Epithelial cell of prostate (primary cell): ENCODE results near the gene UBR1.
A peak's percentile ranks its signal among the peaks of the same experiment; 100 is the strongest.
"Not testable (repeated sequence)": the region's sequence is repeated elsewhere in the genome, so short reads cannot be mapped to it uniquely, and the experiment has no call there.

Experiments
- DNase-seq: peaks from one replicate; pipeline ENCODE4 v3.0.0-alpha.2; 2011; ENCODE audit warnings: low read depth, low spot score
- H3K27ac ChIP-seq: fragments of 450-650 bp; 2 replicates; pipeline ENCODE4 v1.5.1; 2017; ENCODE audit warnings: mild to moderate bottlenecking

Gene UBR1

DNA sequence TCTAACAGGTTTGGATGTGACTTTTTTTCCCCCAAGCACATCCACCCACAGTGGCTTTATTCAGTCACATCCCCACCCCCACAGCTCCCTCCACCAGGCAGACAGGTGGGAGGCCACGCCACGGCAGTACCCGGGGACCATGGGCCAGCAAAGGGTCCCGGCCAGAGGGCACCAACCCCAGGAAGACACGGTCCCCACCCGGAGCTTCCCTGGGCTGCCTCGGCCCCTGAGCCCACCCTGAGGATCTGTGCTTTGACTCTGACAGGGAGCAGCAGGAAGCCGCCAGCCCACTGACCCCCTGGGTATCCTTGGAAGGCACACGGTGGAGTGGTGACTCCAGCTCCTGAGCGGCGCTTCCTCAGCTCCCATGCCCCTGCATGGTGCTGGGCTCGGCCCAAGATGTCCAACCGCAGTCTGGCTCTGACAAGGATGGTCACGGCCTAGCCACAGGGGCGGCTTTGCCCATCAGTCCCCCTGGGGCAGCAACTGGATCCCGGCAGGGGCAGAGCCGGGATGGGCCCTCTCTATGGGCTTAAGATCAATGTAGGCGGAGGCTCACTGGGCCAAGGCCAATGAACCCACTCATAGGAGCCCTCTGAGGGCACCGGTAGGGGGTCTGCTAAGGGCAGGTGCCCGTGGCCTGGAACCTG lies 119.0 kb downstream of the UBR1 start:
- no peak overlapping the region for H3K27ac ChIP-seq
- no peak for DNase-seq

DNA sequence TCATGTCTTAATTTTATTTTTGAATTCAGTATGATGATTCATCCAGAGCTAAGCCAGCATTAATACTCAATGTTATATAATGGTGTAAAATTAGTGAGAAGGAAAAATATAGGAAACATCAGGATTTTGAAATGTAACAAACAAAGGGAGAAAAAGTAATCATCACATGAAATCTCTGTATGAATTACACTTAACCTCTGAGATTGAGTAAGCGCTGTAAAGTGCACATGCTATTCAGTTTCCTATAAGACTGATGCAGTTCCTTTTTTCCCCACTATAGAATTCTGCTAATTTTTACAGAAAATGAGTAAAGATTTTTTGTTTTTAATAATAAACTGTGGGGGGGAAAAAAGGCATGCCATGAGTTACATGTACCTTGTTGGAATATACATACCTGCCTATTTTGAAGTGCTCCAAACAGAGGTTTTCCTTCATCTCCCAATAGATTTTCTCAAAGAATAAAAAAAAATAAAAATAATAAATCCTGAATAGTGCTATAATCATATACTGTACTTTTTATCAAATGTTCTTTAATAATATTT lies 121.3 kb downstream of the UBR1 start:
- DNase-seq, result no peak
- no peak overlapping the region for H3K27ac ChIP-seq

DNA sequence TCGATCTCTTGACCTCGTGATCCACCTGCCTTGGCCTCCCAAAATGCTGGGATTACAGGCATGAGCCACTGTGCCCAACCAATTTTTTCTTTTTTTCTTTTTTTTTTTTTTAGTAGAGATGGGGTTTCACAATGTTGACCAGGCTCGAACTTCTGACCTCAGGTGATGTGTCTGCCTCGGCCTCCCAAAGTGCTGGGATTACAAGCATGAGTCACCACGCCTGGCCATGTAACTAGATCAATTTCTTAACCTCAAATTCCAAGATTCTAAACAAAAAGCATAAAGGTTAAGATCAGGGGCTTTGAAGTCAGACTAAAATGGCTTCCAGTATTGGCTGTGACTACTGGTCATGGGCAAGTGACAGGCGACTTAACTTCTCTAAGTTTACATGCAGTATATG lies 126.7 kb downstream of the UBR1 start:
- H3K27ac ChIP-seq, DNase-seq: not testable (repeated sequence)

DNA sequence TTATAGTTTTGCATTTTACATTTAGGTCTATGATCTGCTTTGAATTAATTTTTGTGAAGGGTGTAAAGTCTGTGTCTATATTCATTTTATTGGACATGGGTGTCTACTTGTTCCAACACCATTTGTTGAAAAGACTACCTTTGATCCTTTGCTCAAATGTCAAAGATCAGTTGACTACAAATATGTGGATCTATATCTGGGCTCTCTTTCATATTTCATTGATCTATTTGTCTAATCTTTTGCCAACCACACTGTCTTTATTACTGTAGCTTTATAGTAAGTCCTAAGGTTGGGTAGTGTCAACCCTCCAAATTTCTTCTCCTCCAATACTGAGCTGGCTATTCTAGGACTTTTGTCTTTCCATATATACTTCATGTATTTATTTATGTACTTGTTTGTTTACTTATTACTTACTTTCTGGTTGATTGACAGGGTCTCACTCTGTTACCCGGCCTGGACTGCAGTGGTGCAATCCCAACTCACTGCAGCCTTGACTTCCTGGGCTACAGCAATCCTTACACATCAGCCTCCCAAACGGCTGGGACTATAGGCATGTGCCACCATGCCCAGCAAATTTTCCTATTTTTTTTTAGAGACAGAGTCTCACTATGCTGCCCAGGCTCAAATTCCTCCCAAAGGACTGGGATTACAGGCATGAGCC lies 131.5 kb downstream of the UBR1 start:
- H3K27ac ChIP-seq, result no peak overlapping the region
- DNase-seq, result no peak

DNA sequence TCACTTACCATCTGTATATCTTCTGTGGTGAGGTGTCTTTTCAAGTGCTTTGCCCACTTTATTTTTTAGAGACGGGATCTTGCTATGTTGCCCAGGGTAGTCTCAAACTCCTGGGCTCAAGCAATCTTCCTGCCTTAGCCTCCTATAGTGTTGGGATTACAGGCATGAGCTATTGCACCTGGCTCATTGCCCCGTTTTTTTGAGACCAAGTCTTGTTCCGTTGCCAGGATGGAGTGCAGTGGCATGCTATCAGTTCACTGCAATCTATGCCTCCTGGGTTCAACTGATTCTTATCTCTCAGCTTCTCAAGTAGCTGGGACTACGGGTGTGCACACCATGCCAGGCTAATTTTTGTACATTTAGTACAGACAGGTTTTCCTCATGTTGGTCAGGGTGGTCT lies 132.7 kb downstream of the UBR1 start:
- H3K27ac ChIP-seq, result no peak overlapping the region
- DNase-seq, result no peak

DNA sequence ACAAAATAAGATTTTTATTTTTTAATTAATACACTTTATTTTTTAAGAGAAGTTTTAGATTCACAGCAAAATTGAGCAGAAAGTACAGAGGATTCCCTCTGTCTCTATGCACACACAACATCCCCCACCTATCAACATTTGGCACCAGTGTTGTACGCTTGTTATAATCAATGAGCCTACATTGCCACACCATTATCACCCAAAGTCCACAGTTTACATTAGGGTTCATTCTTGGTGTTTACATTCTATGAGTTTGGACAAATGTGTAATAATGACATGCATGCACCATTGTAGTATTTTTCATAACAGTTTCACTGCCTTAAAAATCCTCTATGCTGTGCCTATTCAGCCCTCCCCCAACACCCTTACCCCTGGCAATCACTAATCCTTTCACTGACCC lies 134.0 kb downstream of the UBR1 start:
- H3K27ac ChIP-seq, result no peak overlapping the region
- no peak for DNase-seq

DNA sequence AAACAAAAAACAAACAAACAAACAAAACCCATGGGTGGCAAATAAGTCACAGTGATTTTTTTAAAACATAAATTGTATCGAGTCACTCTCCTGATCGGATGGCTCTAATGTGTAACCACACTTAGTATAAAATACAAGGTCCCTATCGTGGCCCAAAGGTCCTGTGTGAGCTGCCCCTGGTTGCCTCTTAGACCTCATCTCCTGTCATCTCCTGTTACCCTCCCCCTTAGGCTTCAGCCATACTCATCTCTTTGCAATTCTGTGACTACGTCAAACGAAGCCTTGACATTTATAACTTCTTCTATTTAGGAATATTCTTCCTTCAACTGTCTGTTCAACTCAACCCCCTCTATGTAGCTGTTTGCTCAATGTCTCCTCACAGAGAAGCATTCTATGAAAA lies 141.4 kb downstream of the UBR1 start:
- no peak for DNase-seq

DNA sequence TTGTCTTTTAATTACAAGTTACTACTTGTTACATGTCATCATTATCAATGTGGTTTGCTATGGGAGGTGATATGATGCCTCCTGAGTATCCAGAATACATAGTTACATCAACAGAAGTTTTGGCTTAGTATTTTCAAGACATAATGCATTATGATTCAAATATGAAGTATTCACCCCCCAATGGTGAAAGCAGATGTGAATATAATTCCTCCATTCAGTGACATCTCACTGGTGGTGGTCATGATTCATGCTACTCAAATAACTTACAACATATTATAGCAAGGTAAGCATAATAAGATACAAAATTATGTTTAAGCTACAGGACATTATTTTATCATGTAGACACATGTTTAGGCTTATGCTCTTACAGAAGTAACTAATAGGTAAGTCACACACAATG lies 150.3 kb downstream of the UBR1 start:
- DNase-seq, result peak; percentile 90
- peak overlapping the region; percentile 76 for H3K27ac ChIP-seq

More for the DNA sequence above, 141.4 kb downstream of the UBR1 start:
- H3K27ac ChIP-seq, result no peak overlapping the region

DNA sequence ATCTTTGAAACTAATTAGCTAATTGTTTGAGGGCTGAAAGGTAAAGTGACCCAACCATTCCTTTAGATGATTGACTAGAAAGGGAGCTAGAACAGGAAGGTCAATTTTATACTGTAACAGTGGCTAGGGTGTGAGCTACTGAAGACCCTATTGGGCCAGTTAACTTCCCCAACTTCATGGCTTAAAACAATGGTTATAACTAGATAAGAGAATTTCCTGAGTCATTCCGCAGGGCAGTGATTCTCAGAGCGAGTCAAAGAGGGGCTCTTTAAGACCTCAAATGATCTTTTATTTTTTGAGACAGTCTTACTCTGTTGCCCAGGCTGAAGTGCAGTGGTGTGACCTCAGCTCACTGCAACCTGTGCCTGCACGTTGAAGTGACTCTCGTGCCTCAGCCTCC lies 151.5 kb downstream of the UBR1 start:
- no peak for DNase-seq
- H3K27ac ChIP-seq, result no peak overlapping the region

DNA sequence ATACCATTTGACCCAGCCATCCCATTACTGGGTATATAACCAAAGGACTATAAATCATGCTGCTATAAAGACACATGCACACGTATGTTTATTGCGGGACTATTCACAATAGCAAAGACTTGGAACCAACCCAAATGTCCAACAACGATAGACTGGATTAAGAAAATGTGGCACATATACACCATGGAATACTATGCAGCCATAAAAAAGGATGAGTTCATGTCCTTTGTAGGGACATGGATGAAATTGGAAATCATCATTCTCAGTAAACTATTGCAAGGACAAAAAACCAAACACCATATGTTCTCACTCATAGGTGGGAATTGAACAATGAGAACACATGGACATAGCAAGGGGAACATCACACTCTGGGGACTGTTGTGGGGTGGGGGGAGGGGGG lies 156.9 kb downstream of the UBR1 start:
- H3K27ac ChIP-seq, DNase-seq: not testable (repeated sequence)

DNA sequence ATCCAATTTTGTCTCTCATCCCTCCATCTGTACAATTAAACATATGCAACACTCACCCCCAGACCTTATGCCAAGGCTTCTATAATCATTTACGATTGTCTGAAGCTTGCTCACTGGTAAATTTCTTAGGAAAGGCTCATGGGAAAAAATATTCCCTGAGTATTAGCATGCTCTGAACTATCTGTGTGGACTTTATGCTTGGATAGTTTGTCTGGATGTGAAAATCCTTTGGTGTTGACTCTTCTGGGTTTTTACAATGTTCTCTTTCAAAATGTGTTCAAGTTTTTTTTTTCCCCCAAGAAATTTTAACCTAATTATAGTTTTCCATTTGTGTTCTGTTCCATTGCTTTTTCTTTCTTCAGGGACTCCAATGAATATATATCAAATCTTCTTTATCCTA lies 165.3 kb downstream of the UBR1 start:
- no peak for DNase-seq
- H3K27ac ChIP-seq, result no peak overlapping the region

DNA sequence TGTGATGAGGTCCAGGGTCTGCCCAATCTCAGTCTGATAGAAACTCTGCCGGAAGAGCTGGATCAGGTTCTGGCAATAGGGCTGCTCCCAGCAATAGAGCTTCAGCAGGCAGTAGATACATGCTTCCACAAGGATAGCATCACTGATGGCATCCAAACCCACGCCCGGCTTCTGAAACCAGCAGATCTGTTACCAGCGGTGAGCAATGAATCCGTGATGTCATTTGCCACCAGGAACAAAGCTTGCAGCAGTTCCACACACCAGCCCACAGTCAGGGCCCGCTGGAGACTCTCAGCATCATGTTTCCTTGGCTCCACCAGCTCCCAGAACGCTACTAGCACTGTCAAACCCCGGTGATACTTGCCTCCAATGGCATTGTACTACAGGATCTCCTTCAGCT lies 166.0 kb downstream of the UBR1 start:
- H3K27ac ChIP-seq, result no peak overlapping the region
- no peak for DNase-seq

DNA sequence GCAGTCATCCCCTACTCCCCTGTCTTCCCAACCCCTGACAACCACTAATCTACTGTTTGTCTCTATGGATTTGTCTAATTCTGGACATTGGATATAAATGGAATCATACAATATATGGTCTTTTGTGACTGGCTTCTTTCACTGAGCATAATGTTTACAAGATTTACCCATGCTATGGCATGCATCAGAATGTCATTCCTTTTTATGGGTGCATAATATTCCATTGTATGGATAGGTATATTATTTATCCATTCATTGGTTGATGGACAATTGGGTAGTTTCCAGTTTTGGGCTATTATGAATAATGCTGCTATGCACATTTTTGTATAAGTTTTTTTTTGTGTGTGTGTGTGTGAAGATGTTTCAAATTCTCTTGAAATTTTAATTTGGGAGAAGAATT lies 168.7 kb downstream of the UBR1 start:
- DNase-seq, result no peak

DNA sequence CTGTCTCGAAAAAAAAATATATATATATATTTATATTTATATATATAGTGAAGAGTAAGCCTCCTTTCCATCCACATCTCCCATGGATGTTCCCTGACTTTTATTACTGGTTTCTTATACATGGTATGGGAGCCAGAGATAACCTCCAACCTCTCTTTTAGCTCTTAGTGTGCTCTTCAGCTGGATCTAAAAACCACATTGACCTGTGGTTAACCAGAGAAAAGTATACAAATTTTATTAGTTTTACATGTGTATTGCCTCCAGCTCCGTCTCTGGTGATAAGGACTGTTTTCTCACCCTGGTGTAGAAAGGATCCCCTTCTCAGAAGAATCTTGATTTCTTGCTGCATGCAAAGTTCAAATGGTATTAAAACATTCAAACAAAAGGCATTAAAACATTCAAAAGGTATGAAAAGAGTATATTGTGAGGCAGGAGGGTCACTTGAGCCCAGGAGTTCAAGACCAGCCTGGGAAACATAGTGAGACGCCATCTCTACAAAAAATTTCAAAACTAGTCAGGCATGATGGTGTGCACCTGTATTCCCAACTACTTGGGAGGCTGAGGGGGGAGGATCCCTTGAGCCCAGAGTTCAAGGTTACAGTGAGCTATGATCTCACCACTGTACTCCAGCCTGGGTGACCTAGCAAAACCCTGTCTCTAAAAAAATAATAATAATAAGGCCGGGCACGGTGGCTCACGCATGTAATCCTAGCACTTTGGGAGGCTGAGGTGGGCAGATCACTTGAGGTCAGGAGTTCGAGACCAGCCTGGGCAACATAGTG lies 171.8 kb downstream of the UBR1 start:
- peak overlapping the region; percentile 78 for H3K27ac ChIP-seq
- DNase-seq, result no peak

More for the DNA sequence above, 168.7 kb downstream of the UBR1 start:
- no peak overlapping the region for H3K27ac ChIP-seq

DNA sequence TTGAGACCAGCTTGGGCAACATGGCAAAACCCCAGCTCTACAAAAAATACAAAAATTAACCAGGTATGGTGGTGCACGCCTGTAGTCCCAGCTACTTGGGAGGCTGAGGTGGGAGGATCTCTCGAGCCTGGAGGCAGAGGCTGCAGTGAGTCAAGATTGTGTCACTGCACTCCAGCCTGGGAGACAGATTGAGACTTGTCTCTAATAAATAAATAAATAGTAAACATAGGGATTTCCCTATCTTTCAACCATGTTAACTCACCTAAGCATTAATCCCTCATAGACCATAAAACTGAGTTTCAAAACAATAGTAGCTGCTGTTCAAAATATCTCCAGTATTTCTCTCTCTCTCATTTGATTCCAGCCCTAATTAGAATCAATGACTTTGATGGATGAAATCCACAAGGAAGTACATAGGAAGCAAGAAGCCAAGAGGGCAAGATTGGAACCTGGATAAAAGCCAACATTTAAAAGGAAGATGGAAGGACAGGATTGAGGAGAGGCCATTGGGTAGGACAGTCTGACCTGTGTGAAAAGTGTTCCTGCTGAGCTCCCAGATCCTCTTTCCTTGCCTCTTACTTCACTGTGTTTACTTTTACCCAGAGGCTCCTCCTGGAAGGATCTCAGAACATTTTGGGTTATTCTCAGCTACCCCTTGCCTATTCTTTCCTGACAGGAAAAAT lies 172.9 kb downstream of the UBR1 start:
- DNase-seq, result peak; percentile 43

DNA sequence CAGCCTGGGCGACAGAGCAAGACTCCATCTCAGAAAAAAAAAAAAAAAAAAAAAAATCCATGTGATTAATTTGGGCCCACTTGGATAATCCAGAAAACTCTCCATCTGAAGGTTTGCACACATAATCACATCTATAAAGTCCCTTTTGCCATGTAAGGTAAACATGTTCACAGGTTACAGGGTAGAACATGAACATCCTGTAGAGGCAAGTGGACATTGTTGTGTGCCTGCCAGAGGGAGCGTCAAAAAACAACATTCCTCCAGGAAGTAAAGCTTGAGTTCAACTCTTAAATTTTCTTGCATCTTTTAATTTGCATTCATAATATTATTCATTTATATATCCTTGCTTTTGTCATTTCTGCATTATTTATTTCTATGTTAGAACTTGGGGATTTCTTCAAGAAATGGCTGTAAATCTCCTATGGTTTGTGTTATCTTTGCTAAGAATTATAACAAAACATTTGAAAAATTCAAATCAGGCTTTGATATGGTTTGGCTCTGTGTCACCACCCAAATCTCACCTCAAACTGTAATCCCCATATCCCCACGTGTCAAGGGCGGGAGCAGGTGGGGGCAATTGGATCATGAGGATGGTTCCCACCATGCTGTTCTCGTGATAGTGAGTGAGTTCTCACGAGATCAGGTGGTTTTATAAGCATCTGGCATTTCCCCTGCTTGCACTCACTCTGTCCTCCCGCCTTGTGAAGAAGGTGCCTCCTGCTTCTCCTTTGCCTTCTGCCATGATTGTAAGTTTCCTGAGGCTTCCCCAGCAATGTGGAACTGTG lies 173.9 kb downstream of the UBR1 start:
- no peak overlapping the region for H3K27ac ChIP-seq
- DNase-seq, result no peak

More for the DNA sequence above, 172.9 kb downstream of the UBR1 start:
- H3K27ac ChIP-seq, result peak overlapping the region; percentile 78

DNA sequence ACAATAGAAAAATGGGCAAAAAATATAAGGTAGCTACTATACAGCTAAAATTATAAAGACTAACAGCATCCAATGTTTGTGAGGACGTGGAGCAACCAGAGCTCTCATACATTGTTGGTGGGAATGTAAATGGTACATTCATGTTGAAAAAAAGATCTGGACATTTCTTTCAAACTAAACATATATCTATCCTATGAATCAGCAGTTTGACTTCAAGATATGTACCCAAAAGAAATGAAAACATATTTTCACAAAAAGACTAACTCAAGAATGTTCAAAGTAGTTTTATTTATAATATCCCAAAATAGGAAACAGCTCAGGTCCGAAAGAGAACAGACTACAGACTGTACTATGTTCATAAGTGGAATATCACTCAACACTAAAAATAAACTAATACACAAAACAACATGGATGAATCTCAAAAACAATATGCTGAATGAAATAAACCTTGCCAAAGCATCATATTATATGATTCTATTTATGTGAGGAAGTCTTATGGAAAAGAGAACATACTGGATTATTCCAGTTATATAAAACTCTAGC lies 176.5 kb downstream of the UBR1 start:
- DNase-seq, result no peak
- no peak overlapping the region for H3K27ac ChIP-seq

DNA sequence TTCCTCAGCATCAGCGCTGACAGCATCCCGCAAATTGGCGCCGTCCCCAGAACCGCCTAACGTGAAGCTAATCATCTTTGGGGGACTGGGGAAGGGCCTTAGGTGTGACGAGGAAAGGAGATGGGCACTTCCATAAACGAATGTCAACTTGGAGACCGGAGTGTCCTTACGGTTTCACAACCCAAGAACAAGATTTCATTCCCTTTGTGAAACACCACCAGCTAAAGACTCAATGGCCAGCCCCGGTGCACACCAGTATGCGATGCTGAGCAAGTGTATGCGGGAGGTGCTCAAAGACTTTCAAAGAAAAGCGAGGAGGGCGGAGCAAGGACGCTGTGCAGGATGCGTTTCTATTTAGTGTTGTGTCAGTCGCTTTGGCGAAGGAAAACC lies 184.5 kb downstream of the UBR1 start:
- DNase-seq, result no peak
- peak overlapping the region; percentile 38 for H3K27ac ChIP-seq

DNA sequence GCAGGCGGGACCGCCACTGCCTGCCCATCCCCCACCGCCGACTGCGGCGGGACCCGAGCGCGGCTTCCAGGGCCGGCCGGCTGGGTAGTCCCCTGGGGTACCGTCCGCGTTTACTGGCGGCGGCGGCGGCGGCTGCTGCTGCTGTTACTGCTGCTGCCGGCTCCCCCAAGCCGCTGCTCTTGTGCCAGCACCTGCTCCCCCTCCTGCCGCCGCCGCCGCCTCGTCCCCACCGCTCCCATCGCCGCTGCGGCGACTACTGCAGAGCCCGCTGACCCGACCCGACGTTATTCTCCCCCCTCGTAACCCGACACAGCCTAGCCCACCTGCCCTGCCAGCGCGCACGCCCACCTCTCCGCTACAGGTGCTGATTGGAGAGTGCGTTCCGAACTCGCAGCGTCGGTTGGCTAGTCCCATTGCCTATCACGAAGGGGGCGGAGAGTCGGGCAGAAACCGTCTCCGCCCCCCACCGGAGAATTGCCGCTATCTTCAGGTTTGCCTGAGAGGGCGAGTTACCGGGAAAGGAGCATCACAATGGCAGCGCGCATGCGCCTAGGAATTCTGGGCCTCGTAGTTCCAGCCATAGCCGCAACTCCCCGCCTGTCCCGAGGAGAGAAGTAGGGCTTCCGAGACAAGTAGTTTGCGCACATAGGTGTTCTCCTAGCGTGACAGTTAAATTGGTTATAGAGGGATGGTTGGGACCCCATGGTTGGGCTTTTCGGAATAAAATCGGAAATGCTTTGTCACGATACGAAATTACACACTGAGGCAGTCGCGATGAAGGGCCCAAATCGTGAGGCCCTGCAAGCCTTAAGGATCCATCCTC lies 185.1 kb downstream of the UBR1 start, which contains the start of gene TTBK2:
TTBK2 (minus strand) TSS at position 260 of the 823 bp plus-strand sequence. CDS start 42,161 bp downstream, outside the sequence.
- DNase-seq, result peak; percentile 87
- H3K27ac ChIP-seq, result peak within 1 kb of the TSS; percentile 70
